Measurements from ENCODE around the gene TSPAN17. TPM values are rescaled to one million over a fixed set of nuclear protein-coding genes. Genes with fewer than 3 reads are reported as not detected.

The TSPAN17 gene
- total RNA-seq, 1 donor from 2014 or later: 16.9 TPM

DNA sequence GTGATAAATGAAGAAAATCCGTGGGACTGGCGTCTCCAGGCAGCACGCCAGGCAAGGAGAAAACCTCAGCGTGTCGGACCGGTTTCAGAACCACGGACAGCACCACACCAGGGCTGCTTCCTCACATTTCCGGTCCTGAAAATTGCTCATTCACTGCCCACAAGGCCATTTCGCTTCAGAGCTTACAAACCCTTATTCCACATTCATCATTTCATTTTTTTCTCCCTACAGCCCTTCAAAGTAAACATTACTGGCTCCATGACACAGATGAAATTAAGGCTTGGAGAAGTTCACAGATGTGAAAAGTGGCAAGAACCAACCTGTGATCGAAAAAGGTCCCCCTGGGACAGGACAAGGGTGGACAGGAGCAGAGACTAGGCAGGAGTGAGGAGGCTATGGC is 35.8 kb upstream of the TSPAN17 start:
- intact Hi-C loops (cut with DNase I): no loop called here
- H3K27me3 ChIP-seq: no peaks in the 10 kb centered on the region
- TF ChIP-seq, protein P1, sequence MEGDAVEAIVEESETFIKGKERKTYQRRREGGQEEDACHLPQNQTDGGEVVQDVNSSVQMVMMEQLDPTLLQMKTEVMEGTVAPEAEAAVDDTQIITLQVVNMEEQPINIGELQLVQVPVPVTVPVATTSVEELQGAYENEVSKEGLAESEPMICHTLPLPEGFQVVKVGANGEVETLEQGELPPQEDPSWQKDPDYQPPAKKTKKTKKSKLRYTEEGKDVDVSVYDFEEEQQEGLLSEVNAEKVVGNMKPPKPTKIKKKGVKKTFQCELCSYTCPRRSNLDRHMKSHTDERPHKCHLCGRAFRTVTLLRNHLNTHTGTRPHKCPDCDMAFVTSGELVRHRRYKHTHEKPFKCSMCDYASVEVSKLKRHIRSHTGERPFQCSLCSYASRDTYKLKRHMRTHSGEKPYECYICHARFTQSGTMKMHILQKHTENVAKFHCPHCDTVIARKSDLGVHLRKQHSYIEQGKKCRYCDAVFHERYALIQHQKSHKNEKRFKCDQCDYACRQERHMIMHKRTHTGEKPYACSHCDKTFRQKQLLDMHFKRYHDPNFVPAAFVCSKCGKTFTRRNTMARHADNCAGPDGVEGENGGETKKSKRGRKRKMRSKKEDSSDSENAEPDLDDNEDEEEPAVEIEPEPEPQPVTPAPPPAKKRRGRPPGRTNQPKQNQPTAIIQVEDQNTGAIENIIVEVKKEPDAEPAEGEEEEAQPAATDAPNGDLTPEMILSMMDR (IDR thresholded peaks at IDR 0.05): no peak
- TF ChIP-seq POLR2AphosphoS5 (IDR thresholded peaks at IDR 0.05; ENCODE audit: insufficient read depth in 1 of 2, low read depth in 1 of 2): no peak
- no peak for TF ChIP-seq POLR2A (IDR thresholded peaks at IDR 0.05)

GRCh38 chr5:176612008-176612407 is 35.3 kb upstream of the TSPAN17 start:
- no peak for DNase-seq (ENCODE audit: extremely low spot score in 2 of 2)
- intact Hi-C loops (cut with DNase I): no loop called here
- no peaks in the 10 kb centered on the region for H3K27me3 ChIP-seq
- H3K4me3 ChIP-seq: no peak overlapping the region
- H3K27ac ChIP-seq: no peak overlapping the region
- no peaks in the 10 kb centered on the region for H3K9me3 ChIP-seq
- H3K36me3 ChIP-seq: no peaks in the 10 kb centered on the region
- TF ChIP-seq POLR2A (IDR thresholded peaks at IDR 0.05) (no peak), POLR2AphosphoS5 (IDR thresholded peaks at IDR 0.05; ENCODE audit: insufficient read depth in 1 of 2, low read depth in 1 of 2) (no peak)
- TF ChIP-seq, protein P1 (IDR thresholded peaks at IDR 0.05): no peak
- peaks cover 9% of the 10 kb centered on the region for H3K4me1 ChIP-seq

More for the DNA sequence above, 35.8 kb upstream of the TSPAN17 start:
- Histone ChIP-seq H3K36me3 (no peaks in the 10 kb centered on the region), H3K4me1 (peaks cover 9% of the 10 kb centered on the region), H3K4me3 (no peak overlapping the region), H3K27ac (no peak overlapping the region), H3K9me3 (no peaks in the 10 kb centered on the region)
- no peak for DNase-seq (ENCODE audit: extremely low spot score in 2 of 2)

DNA sequence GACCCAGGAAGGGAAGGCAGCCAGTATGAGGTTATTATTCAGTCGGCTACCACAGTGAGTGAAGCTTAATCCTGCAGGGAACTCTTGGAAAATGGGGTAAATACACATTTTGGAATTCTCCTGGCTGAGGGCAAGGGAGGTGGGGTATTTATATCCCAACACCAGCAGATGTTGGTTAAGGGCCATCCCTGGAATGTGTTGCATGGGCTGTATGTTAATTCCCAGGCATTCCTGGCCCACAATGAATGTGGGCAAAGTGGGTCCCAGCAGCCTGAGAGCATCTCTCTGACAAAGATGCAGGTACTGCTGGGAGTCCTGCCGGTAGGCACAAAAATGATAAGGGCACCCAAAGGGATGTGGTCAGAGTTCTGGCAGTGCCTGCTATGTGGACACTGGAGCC is 34.4 kb upstream of the TSPAN17 start:
- Histone ChIP-seq H3K9me3 (no peaks in the 10 kb centered on the region), H3K4me1 (peaks cover 9% of the 10 kb centered on the region), H3K4me3 (no peak overlapping the region), H3K27ac (no peak overlapping the region), H3K36me3 (no peaks in the 10 kb centered on the region), H3K27me3 (no peaks in the 10 kb centered on the region)
- TF ChIP-seq POLR2A (IDR thresholded peaks at IDR 0.05): no peak
- TF ChIP-seq, protein P1 (IDR thresholded peaks at IDR 0.05): no peak
- no peak for DNase-seq (ENCODE audit: extremely low spot score in 2 of 2)
- intact Hi-C loops (cut with DNase I): no loop called here

DNA sequence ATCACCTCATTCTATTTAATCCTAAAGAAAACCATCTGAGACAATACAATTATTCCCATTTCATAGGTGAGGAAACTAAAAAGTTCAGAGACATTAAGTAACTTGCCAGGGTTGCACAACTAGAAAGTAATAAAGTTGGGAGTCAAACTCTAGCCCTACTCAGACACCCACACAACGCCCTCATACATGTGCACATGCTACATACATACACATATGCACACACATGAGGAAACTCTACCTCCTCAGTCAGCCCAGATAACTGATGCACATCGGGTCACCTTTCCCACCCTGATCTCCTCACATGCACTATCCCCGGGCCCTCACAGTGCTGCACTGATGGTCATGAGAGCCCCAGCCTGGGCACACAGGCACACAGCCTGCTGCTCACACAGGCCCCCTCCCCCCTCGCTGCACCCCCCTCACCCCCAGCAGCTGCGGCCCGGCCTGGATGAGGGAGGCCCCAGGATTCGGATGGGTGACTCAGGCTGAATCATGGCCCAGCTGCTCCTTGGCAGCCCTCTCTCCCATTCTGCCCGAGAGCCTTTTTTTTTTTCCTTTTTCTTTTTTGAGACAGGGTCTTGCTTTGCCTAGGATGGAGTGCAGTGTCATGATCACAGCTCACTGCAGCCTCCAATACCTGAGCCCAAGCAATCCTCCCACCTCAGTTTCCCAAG is 32.3 kb upstream of the TSPAN17 start:
- no peaks in the 10 kb centered on the region for H3K36me3 ChIP-seq
- TF ChIP-seq POLR2A (IDR thresholded peaks at IDR 0.05) (no peak), POLR2AphosphoS5 (IDR thresholded peaks at IDR 0.05; ENCODE audit: insufficient read depth in 1 of 2, low read depth in 1 of 2) (no peak)
- TF ChIP-seq, protein P1 (IDR thresholded peaks at IDR 0.05): no peak
- peaks cover 19% of the 10 kb centered on the region for H3K4me1 ChIP-seq
- DNase-seq (ENCODE audit: extremely low spot score in 2 of 2): no peak
- H3K4me3 ChIP-seq: no peak overlapping the region
- H3K27me3 ChIP-seq: peaks cover 16% of the 10 kb centered on the region
- no peaks in the 10 kb centered on the region for H3K9me3 ChIP-seq
- intact Hi-C loops (cut with DNase I): no loop called here
- no peak overlapping the region for H3K27ac ChIP-seq

GRCh38 chr5:176616511-176616910 is 30.8 kb upstream of the TSPAN17 start:
- no peaks in the 10 kb centered on the region for H3K9me3 ChIP-seq
- H3K36me3 ChIP-seq: no peaks in the 10 kb centered on the region
- no peak overlapping the region for H3K27ac ChIP-seq
- peaks cover 19% of the 10 kb centered on the region for H3K27me3 ChIP-seq
- no peak overlapping the region for H3K4me3 ChIP-seq
- intact Hi-C loops (cut with DNase I): no loop called here
- no peak for TF ChIP-seq POLR2A (IDR thresholded peaks at IDR 0.05)
- no peak for TF ChIP-seq POLR2AphosphoS5 (IDR thresholded peaks at IDR 0.05; ENCODE audit: insufficient read depth in 1 of 2, low read depth in 1 of 2)
- TF ChIP-seq, protein P1 (IDR thresholded peaks at IDR 0.05): no peak
- DNase-seq (ENCODE audit: extremely low spot score in 2 of 2): no peak
- peaks cover 18% of the 10 kb centered on the region for H3K4me1 ChIP-seq

Measured in vagina (tissue), 2 donors.